Epithelial cell of proximal tubule (primary cell): Measurements from ENCODE around the gene HES4. TPM values are rescaled to one million over a fixed set of nuclear protein-coding genes. Genes with fewer than 3 reads are reported as not detected.

ENCODE experiments used
- DNase-seq: peaks from one replicate; pipeline ENCODE4 v3.0.0-alpha.2; 2011; ENCODE audit warnings: low read depth
- H3K4me3 ChIP-seq: 2 replicates; pipeline ENCODE4 v1.5.1; 2011; ENCODE audit warnings: low read depth, mild to moderate bottlenecking, low read length
- CTCF ChIP-seq: conservative IDR thresholded peaks from 2 replicates; pipeline ENCODE4 v1.5.1; 2012; ENCODE audit warnings: low read depth, mild to moderate bottlenecking, low read length
- total RNA-seq: library from RNA; depleted of rRNA; stranded (reverse); fragments of >200 nt; gene quantifications from 2 replicates; pipeline ENCODE4 v1.2.3, GENCODE V29; 2015

Gene HES4
- total RNA-seq, 1 donor from 2014 or later, result 193 TPM

- TF ChIP-seq CTCF, result no peak
- DNase-seq, result no peak
- H3K4me3 ChIP-seq, result no peak overlapping the region
Measured at GRCh38 chr1:963746-964525, 36.0 kb downstream of the HES4 start.

GRCh38 chr1:963301-963651, 36.6 kb downstream of the HES4 start:
- TF ChIP-seq CTCF, result no peak
- H3K4me3 ChIP-seq, result no peak overlapping the region
- DNase-seq, result no peak

- TF ChIP-seq CTCF, result no peak
- DNase-seq, result no peak
- no peak overlapping the region for H3K4me3 ChIP-seq
Measured at GRCh38 chr1:962381-963300, 37.3 kb downstream of the HES4 start.

GRCh38 chr1:961132-961669, 38.7 kb downstream of the HES4 start:
- DNase-seq, result no peak
- TF ChIP-seq CTCF, result no peak
- peak overlapping the region; percentile 75 for H3K4me3 ChIP-seq

- H3K4me3 ChIP-seq, result peak within 1 kb of the TSS; percentile 99
- no peak for DNase-seq
- no peak for TF ChIP-seq CTCF
Measured at GRCh38 chr1:960363-961131, 39.4 kb downstream of the HES4 start, which contains the start of gene KLHL17. Gene KLHL17 (plus strand): TSS chr1:960584. CDS start chr1:960694, 110 bp downstream.

- no peak for TF ChIP-seq CTCF
- peak overlapping the region; percentile 75 for H3K4me3 ChIP-seq
- DNase-seq, result no peak
Measured at GRCh38 chr1:959731-960362, 40.0 kb downstream of the HES4 start.
